Left colon (tissue), 2 donors: ENCODE results near the gene GKN1. TPM values are rescaled to one million over a fixed set of nuclear protein-coding genes. Genes with fewer than 3 reads are reported as not detected.

Experiments
- ATAC-seq: fragments of 200-7000 bp; cut with Tn5 transposase; one replicate; pipeline ENCODE4 v1.9.1; 2020; ENCODE audit warnings: mild to moderate bottlenecking, moderate library complexity
- DNase-seq, 2 donors: peaks; one replicate each; pipeline ENCODE4 v3.0.0-alpha.2; 2020
- intact Hi-C, 2 donors: fragments of 100-400 bp; cut with DNase I in 1 of 2; cut with micrococcal nuclease in 1 of 2; formaldehyde crosslinking; loops; one replicate each; pipeline versions ENCODE4 v1.11.2 to v1.14.0; 2022; cut with DNase I, micrococcal nuclease
- total RNA-seq, 2 donors: library from RNA; stranded (reverse); fragmentation: NEBNext Ultra II Directional; extraction: Animal tissue kit (Norgen Biotek cat#: 25700); gene quantifications; one replicate each; pipeline ENCODE4 v1.2.1, GENCODE V29; 2021
- donor health status: DM: no; HTN: no; CAD: no.
- donor health status: DM: yes; HTN: yes; CAD: no.

The GKN1 gene
- total RNA-seq, 2 donors from 2014 or later = not detected

DNA sequence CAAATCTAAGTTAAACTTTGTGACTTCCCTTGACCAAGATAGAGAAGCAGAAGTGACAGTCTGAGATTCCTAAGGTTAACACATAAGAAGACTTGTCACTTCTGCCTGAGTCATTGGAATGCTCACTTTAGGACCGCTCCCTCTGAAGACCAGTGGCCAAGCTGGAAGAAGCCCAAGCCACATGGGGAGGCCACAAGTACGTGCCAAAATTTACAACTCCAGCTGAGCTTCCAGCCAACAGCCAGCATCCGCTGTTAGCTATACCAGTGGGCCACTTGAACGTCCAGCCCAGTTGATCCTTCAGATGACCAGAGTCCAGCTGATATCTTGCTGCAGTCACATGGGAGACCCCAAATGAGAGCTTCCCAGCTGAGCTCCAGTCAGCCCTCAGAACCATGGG lies 20.4 kb downstream of the GKN1 start:
- ATAC-seq = no peak
- intact Hi-C loops = no loop called here

DNA sequence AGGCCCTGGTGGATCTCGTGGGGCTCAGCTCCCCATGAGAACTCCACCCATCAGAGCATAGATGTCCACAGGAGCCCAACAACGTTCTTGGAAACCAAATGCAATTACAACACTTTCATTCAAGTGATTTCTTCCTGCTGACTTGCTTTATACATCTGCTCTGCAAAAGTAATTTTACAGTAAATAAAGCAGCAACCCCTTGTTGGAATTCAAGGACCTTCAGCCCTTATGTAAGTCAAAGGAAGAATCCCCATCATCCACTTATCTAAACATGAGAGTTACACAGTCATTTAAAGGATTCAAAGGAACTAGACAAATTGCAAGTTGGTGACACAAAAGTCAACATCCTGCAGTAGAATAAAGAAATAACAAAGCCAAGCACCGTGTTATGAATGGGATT lies 21.5 kb downstream of the GKN1 start:
- intact Hi-C loops = no loop called here
- ATAC-seq (no peak), DNase-seq (no peak)

More for the DNA sequence above, 20.4 kb downstream of the GKN1 start:
- no peak for DNase-seq

DNA sequence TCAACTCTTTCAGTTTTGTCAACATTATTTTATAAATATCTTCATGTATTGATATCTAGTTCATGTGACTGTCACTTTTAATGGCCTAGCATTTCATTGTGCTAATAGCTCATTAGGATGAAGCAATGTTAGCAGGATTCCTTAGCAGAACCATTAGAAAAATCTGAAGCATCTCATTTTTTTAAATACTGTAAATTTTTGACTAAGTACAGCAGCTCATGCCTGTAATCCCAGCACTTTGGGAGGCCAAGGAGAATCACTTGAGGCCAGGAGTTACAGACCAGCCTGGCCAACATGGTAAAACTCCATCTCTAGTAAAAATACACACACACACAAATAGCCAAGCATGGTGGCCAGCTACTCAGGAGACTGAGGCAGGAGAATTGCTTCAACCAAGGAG lies 23.0 kb downstream of the GKN1 start:
- ATAC-seq (no peak), DNase-seq (no peak)
- intact Hi-C loops = no loop called here

DNA sequence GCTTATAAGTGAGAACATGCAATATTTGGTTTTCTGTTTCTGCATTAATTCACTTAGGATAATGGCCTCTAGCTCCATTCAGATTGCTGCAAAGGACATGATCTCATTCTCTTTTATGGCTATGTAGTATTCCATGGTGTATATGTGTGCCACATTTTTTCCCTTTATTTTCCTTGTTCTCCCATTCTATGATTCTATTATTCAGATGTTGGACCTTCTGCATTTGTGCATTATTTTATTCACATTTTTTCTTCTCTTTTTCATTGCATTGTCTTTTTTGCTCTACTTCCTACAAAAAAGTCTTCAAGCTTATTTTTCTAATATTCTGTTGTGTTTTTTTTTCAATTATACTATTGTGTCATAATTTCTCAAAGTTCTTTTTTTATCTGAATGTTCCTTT lies 27.4 kb downstream of the GKN1 start:
- no peak for DNase-seq
- intact Hi-C loops = no loop called here

DNA sequence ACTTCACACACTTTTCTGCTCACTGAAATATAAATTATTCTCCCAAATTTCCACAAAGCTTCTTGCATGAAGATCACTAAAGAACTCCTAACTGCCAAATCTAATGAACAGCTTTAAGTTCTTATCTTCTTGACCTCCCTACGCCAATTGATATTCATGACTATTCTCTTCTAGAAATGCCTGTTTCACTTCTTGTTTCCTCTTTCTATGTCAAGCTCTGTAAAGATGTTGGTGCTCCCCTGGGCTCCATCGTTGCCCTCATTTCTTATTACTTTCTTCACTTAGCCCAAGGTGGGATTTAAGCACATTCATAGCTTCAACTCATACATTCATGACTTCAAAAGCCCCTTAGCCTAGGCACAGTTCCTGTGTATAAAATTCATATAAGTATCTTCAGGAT lies 29.3 kb downstream of the GKN1 start:
- no peak for DNase-seq
- intact Hi-C loops = no loop called here
- no peak for ATAC-seq

More for the DNA sequence above, 27.4 kb downstream of the GKN1 start:
- ATAC-seq = no peak

DNA sequence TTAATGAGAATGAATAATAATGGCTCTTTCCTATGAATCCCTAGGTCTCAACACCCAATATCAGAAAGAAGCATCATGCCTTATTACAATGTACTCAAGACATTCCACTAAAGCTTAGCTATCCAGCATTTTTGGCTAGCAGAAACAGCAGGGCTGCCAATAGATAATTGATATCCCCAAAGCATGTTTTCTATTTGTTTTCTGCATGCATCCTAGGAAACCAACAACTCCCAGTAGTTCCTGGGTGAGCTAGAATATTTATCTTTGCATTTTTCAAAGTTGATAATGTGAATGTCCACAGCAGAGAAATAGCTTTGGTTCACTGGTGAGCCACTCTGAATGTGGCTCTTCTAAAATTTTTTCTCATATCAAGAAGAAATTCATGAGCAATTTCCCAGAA lies 32.7 kb downstream of the GKN1 start:
- DNase-seq (no peak), ATAC-seq (no peak)
- intact Hi-C loops = no loop called here

DNA sequence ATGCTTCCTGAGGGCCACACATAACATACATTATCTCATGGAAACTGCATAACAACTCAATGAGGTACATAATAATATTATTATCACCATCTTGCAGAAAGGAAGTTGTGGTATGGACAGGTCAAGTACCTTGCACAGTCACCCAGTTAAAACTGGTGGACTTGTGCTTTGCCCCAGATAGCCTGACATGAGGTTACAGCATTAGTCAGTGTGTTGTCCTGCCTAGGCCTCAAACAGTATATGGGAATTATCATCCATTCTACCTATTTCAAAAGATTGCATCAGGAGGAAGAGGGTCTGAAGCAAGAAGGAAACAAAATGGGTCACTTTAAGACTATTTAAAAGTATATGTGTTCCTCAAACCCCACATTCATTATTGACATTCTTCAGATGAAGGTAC lies 33.2 kb downstream of the GKN1 start:
- ATAC-seq = no peak

DNA sequence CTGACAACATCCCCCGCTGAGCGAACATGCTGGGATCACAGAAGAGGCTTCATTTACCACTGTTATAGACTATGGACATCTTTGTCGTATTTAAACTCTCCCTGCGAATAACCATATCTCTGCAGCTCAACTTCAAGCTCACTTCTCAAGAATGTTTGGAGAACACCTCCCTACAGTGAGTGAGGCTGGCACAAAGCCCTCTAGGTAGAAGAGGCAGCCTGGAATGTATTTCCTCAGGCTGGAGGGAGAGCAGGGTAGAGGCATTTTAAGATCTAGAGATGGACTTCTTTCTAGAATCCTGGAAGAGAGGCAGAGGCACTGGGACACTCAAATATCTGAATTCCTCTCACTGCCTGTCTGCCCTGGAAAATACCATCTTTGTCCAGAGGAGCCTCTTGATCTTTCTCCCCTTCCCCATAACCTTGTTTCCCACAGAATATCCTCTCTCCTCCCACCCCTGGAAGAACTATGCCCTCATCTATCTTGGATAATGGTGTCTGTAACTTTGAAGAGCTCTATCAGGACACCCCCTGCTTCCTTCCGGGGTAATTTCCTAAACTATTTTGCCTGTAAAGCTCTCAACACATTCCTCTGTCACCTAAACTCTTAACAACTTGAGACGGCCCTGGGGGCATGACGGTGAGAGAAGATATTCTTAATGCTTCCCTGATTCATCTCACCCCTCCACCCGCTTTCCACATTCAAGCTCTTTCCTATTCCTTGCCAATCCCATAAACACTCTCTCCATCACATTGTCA lies 36.2 kb downstream of the GKN1 start:
- ATAC-seq (no peak), DNase-seq (no peak)
- intact Hi-C loops = no loop called here

More for the DNA sequence above, 33.2 kb downstream of the GKN1 start:
- intact Hi-C loops = no loop called here
- no peak for DNase-seq

DNA sequence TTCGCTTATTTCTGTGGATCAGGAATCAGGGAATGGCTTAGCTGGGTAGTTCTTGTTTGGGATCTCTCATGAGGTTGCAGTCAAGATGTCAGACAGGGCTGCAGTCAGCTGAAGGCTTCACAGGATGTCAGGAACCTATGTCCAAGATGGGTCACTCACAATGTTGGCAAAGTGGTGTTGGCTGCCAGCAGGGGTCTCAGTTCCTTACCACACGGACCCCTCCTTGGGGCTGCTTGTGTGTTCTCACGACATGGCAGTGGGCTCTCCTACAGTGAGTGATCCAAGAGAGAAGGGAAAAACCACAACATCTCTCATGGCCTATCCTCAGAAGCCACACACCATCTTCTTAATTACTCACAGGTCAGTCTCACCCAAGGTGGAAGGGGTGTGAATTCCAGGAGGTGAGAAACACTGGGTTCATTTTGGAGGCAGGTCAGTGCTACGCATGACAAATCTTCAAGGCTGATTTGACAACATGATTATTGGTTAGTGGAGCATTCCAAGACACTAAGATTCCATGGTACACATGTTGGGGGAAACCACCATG lies 37.2 kb downstream of the GKN1 start:
- intact Hi-C loops = no loop called here
- ATAC-seq (no peak), DNase-seq (no peak)

DNA sequence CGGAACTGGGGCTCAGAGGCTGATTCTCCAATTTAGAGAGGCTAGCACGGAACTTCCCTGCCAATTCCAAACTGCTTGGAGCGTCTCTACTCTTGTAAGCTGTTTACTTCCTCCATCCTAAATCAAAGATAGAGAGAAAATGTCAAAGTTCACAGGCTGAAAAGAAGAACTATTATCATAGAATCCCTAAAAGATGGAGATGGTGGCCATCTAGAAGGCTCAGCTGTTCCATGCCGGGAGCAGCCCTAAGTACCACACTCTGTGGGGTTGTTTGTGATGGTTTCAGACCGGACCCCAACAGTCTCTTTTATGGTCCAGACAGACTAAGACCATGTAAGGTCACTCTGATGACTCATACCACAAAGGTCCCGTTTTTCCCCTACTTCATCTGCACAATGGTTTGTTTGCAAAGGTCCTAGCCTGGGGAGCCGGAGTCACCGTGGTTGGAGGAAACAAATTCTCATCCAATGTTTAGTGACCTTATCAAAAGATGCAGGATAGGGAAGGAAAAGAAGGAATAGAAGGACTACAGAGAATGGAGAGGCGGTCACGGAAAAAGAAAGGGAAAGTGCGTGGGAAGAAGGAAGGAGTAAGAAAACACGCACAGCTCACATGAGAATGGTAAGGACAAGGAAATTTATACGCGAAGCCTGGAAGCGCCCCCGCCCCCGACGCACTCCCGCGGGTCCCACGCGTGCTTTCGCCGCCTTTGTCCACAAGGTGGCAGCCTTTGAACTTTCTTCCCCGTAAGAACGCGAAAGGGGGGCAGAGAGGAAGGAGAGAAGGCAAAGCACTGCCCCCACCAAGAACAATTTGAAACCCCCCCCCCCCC lies 38.1 kb downstream of the GKN1 start:
- ATAC-seq (peak; percentile 49), DNase-seq (peak; percentile 49 to 71)
- intact Hi-C loops = no loop called here

DNA sequence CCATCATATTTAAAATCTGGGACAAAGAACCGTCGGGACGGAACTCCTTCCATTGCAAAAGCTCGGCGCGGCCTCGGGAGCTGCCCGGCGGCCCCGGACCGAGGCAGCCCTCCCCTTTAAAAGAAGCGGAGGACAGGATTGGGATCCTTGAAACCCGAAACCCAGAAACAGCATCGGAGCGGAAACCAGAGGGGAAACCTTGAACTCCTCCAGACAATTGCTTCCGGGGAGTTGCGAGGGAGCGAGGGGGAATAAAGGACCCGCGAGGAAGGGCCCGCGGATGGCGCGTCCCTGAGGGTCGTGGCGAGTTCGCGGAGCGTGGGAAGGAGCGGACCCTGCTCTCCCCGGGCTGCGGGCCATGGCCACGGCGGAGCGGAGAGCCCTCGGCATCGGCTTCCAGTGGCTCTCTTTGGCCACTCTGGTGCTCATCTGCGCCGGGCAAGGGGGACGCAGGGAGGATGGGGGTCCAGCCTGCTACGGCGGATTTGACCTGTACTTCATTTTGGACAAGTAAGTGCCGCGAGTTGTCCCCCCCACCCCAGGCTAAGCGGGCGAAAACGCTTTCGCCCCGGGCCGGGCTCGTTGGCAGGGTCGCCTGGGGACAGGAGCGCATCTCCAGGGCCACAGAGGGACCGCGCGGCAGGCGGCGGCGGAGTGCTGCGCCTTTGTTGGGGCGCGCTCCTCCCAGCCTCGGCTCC lies 38.9 kb downstream of the GKN1 start, which contains the start of gene ANTXR1:
ANTXR1 (plus strand) TSS at position 38 of the 698 bp plus-strand sequence; CDS start at position 359, 321 bp downstream.
- ATAC-seq (peak; percentile 63), DNase-seq (peak; percentile 28 to 41)
- intact Hi-C loops = no loop called here

DNA sequence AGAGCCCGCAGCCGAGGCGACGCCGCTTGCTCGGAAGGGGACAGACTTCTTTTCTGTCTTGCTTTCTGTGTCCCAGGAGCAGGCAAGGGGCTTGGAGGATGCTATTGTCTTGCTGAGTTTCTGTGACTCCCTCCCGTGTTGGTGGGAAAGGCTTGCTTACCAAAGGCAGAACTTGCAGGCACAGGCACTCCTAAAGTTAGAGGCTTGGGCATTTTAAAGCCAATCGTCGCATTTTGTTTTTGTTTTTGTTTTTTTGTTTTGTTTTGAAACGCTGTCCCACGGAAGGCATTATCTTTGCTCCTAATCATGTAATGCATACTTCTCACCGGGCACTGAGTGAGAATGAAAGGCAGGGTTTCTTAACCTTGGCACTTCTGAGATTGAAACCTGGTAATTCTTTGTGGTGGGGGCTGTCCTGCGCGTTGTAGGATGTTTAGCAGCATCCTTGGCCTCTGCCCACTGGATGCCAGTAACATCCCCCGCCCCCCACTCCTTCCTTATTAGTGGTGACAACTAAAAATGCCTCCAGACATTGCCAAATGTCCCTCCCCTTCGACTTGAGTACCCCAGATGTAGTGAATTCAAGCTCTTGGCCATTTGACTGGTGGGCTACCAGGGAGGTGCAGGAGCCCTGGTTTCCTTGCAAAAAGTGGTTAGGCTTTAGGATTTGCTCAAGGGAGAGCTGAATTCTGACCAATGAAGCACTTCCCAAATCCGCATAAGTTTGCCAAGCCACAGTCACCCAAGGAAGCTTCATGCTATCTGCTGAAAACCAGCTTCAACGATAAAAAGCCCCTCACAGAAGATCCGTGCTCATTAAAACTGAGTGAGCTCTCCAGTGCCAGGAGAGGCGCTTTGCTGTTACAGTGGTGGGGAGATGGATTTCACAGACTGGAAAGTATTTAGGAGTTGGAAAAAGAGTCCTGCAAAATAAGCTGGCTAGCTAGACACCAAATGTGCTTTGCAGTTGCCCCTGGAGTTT lies 39.7 kb downstream of the GKN1 start:
- DNase-seq (peak in 1 of 2 donors; percentile 20), ATAC-seq (no peak)
- intact Hi-C loops = no loop called here

DNA sequence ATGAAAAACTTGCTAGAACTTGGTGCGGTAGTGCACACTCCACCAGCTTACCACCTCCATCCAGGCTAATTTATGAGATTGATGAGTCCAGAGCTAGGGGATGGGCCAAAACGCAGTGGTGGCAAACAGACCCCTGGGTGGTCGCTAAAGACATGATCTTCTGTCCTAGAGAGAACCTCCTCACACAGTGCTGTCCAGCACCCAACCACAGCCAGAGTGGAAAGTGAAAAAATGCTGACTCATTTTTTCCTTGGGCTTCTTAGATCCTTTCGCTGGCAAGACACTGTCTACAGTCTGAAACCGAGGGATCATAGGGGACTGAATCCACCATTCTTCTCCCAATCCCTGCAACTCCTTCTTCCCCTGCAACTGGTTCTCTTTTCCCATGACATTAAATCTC lies 42.6 kb downstream of the GKN1 start:
- no peak for DNase-seq
- ATAC-seq = no peak
- intact Hi-C loops = no loop called here

DNA sequence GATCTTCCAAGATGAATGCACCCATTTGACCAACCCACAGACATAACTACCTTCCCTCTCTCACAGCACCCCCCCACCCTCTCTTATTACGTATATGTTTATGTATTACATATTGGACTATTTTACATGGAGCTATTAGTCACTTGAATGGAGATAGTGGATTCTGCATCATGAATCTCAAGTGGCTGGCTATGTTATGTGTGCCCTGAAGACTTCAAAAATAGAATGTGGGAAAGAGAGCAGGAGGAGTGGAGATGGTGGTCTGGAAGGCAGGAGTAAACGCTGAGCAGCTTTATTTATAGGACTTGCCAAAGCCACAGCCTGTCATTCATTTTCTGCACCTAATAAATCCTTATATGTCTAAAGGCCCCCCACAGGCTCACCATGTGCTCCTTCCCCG lies 43.4 kb downstream of the GKN1 start:
- ATAC-seq = no peak
- intact Hi-C loops = no loop called here
- DNase-seq = no peak

DNA sequence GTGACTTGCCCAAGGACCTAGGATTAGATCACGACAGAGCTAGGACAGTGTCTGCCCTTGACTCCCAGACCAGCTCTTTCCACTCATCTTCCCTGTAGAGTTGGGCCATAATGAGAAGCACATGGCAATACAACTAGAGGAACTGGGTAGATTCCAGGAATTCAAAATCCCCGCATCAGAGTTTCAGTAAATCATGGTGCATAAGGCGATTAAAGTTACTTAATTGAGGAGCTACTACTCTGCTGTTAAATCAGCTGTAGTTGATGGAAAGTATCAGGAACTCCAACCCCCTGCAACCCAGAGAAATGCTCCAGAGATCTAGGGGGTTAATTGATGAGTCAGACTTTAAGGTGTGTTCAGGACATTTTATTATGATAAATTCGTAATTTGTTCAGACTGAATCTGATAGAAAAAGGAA lies 44.3 kb downstream of the GKN1 start:
- ATAC-seq (no peak), DNase-seq (no peak)
- intact Hi-C loops = no loop called here

DNA sequence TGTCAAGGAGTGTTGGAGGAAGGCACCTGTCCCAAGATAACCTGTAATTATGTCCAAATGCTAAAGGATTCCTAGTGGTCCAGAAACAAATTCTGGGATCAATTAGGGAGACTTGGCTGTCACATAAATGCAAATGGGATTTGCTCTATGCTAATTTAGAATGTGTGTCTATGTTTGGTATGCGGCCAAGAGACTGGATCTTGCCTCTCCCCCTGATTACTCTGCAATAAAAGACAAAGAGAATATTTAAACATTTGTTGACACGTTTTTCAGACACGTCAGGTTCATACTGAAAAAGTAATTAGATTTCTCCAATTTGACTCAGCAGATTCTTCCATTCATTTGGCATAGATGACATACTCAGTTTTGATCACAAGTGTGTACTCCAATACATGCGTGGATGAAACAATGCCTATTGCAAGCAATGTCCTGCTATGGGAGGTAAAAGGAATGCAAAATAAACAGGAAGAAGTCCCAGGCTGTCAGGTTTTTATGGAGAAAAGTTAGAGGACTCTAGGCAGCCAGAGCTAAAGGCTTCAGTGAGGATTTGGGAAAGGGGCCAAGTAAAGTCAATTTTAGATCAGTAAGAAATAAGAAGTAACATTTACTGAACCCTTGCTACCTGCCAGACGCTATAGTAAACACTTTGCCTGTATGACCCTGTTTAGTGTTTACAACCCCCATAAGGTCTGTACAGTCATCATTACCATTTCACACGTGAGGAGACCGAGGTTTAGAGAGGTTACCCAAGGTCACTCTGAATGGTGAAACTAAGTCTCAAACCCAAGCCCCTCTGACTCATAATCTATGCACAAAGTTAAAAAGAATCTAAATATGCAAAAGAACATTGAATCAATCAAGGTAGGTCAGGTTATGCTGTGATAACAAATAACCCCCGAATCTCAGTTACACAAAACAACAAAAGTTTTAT lies 46.3 kb downstream of the GKN1 start:
- ATAC-seq = peak; percentile 63
- no peak for DNase-seq
- intact Hi-C loops = no loop called here

DNA sequence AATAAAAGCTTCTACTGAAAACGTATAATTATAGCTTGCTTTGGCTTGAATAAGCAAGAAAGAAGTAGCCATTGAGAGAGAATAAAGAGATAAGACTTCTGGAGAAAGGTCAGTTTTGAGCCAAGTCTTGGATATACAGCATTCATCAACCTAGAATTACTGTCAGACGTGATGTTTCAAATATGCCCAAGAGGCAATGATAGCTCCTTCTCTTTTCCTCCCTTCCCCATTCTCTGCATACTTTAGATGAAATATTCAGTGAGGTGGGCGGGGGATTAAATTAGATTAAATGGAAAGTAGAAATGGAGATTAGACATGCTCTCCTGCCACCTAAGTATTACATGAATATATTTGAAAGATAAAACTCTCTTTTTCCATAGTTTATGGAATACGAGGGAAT lies 47.3 kb downstream of the GKN1 start:
- intact Hi-C loops = no loop called here
- DNase-seq (no peak), ATAC-seq (no peak)
